SU-DHL-6 (cell line): ENCODE results near the gene MYMK.
"Not testable (repeated sequence)": the region's sequence is repeated elsewhere in the genome, so short reads cannot be mapped to it uniquely, and the experiment has no call there.

Experiments used
- H2AFZ ChIP-seq: fragments of 200-600 bp; sonication (generic); 2 replicates; pipeline ENCODE4 v1.6.1; 2014; ENCODE audit warnings: low read depth, mild to moderate bottlenecking, moderate library complexity, mixed read lengths, antibody characterized with exemption, low read length; ENCODE audit not compliant: severe bottlenecking
- H3F3A ChIP-seq: fragments of 200-600 bp; shearing (Covaris generic); 2 replicates; pipeline ENCODE4 v1.6.0; 2016; ENCODE audit warnings: antibody characterized with exemption, mild to moderate bottlenecking; ENCODE audit not compliant: insufficient read depth
- H3K27ac ChIP-seq: fragments of 200-600 bp; sonication (generic); 2 replicates; pipeline ENCODE4 v1.5.1; 2016; ENCODE audit warnings: low read depth, mild to moderate bottlenecking, low read length, moderate library complexity, mixed read lengths
- H3K27me3 ChIP-seq: fragments of 200-600 bp; sonication (generic), shearing (Covaris generic); 2 replicates; pipeline ENCODE4 v1.6.0; 2014; ENCODE audit warnings: mild to moderate bottlenecking, low read length
- H3K36me3 ChIP-seq: fragments of 200-600 bp; sonication (generic); 2 replicates; pipeline ENCODE4 v1.6.1; 2014; ENCODE audit warnings: mild to moderate bottlenecking, low read length, mixed read lengths
- H3K4me2 ChIP-seq: fragments of 300-600, 200-600 bp; shearing (Covaris generic), sonication (generic); 2 replicates; pipeline ENCODE4 v1.6.0; 2014; ENCODE audit warnings: low read length, low read depth, mild to moderate bottlenecking; ENCODE audit not compliant: poor library complexity, severe bottlenecking
- H3K4me3 ChIP-seq: fragments of 200-600 bp; sonication (generic); 2 replicates; pipeline ENCODE4 v1.5.1; 2014; ENCODE audit warnings: antibody characterized with exemption, low read length, mild to moderate bottlenecking, mixed read lengths; ENCODE audit not compliant: insufficient read depth, poor library complexity, severe bottlenecking
- H3K79me2 ChIP-seq: fragments of 200-600 bp; sonication (generic); 2 replicates; pipeline ENCODE4 v1.6.1; 2014; ENCODE audit warnings: mild to moderate bottlenecking, low read length, moderate library complexity; ENCODE audit not compliant: insufficient read depth
- H3K9ac ChIP-seq: fragments of 200-600 bp; sonication (generic); 2 replicates; pipeline ENCODE4 v1.7.0; 2014; ENCODE audit warnings: mild to moderate bottlenecking, low read length
- H3K9me2 ChIP-seq: fragments of 200-600 bp; sonication (generic); replicated peaks from 2 replicates; pipeline ENCODE4 v1.6.1; 2014; ENCODE audit warnings: low read length; ENCODE audit not compliant: insufficient read depth
- H3K9me3 ChIP-seq: fragments of 200-600 bp; sonication (generic); 2 replicates; pipeline ENCODE4 v1.6.1; 2014; ENCODE audit warnings: low read length, mixed read lengths; ENCODE audit not compliant: insufficient read depth
- H4K20me1 ChIP-seq: fragments of 200-600 bp; sonication (generic); 2 replicates; pipeline ENCODE4 v1.6.1; 2014; ENCODE audit warnings: low read depth, mild to moderate bottlenecking, antibody characterized with exemption, low read length, moderate library complexity, mixed read lengths
- EZH2phosphoT487 ChIP-seq: fragments of 200-600 bp; sonication (generic), shearing (Covaris generic); conservative IDR thresholded peaks from 2 replicates; pipeline ENCODE4 v1.6.1; 2018; ENCODE audit warnings: mild to moderate bottlenecking, antibody characterized with exemption, low read length, moderate library complexity, mixed read lengths
- TF ChIP-seq, protein P1 (sequence below): fragments of 200-600 bp; sonication (generic); IDR thresholded peaks from one replicate; pipeline ENCODE4 v1.5.1; 2017; ENCODE audit warnings: antibody characterized with exemption, mild to moderate bottlenecking, low read length, moderate library complexity; ENCODE audit not compliant: insufficient read depth, poor library complexity, severe bottlenecking

The MYMK gene

DNA sequence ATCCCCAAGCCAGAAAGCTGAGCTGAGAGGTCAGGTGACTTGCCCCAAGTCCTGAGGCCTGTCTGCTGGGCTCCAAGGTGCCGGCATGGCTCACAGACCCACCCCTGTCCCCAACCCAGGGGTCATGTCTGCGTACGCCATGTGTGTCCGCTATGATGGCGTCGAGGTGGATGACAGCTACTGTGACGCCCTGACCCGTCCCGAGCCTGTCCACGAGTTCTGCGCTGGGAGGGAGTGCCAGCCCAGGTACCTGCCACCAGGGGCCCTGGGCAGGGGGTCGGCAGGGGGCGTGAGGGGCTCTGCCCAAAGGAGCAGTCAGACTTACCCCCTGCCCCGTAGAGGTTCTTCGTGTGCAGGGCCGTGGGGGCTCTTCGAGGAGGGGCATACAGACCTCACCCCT is 42.1 kb upstream of the MYMK start:
- Histone ChIP-seq H2AFZ (no peak overlapping the region), H3K27me3 (no peaks in the 10 kb centered on the region), H3K4me3 (no peak overlapping the region), H4K20me1 (no peaks in the 10 kb centered on the region), H3K27ac (no peak overlapping the region), H3K9me2 (no peaks in the 10 kb centered on the region), H3K36me3 (no peaks in the 10 kb centered on the region), H3F3A (no peaks in the 10 kb centered on the region), H3K9me3 (no peaks in the 10 kb centered on the region), H3K4me2 (no peak overlapping the region), H3K79me2 (no peaks in the 10 kb centered on the region), H3K9ac (no peak overlapping the region)
- TF ChIP-seq EZH2phosphoT487, result no peak
- TF ChIP-seq, protein P1, sequence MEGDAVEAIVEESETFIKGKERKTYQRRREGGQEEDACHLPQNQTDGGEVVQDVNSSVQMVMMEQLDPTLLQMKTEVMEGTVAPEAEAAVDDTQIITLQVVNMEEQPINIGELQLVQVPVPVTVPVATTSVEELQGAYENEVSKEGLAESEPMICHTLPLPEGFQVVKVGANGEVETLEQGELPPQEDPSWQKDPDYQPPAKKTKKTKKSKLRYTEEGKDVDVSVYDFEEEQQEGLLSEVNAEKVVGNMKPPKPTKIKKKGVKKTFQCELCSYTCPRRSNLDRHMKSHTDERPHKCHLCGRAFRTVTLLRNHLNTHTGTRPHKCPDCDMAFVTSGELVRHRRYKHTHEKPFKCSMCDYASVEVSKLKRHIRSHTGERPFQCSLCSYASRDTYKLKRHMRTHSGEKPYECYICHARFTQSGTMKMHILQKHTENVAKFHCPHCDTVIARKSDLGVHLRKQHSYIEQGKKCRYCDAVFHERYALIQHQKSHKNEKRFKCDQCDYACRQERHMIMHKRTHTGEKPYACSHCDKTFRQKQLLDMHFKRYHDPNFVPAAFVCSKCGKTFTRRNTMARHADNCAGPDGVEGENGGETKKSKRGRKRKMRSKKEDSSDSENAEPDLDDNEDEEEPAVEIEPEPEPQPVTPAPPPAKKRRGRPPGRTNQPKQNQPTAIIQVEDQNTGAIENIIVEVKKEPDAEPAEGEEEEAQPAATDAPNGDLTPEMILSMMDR, result no peak

DNA sequence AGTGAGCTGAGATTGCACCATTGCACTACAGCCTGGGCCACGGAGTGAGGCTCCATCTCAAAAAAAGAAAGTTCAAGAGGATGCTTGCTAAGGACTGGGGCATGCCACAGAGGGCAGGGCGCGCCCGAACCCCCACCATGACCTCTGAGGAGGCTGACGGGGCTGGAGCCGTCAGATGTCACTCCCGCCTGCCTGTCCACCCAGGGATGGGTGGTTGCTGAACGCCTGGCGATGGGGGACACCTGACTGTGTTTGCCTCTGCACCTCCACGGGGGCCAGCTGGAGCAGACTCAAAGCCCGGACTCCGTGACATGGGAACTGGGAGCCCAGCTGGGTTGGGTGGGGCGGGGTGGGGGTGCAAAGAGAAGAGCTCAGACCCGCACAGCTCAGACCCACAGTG is 41.6 kb upstream of the MYMK start:
- Histone ChIP-seq H3K4me2 (no peak overlapping the region), H4K20me1 (no peaks in the 10 kb centered on the region), H3K36me3 (no peaks in the 10 kb centered on the region), H3K9me2 (no peaks in the 10 kb centered on the region), H2AFZ (no peak overlapping the region), H3K4me3 (no peak overlapping the region), H3K9me3 (no peaks in the 10 kb centered on the region), H3K79me2 (no peaks in the 10 kb centered on the region), H3K27ac (no peak overlapping the region), H3K9ac (no peak overlapping the region), H3F3A (no peaks in the 10 kb centered on the region), H3K27me3 (no peaks in the 10 kb centered on the region)
- TF ChIP-seq, protein P1, result no peak
- no peak for TF ChIP-seq EZH2phosphoT487

DNA sequence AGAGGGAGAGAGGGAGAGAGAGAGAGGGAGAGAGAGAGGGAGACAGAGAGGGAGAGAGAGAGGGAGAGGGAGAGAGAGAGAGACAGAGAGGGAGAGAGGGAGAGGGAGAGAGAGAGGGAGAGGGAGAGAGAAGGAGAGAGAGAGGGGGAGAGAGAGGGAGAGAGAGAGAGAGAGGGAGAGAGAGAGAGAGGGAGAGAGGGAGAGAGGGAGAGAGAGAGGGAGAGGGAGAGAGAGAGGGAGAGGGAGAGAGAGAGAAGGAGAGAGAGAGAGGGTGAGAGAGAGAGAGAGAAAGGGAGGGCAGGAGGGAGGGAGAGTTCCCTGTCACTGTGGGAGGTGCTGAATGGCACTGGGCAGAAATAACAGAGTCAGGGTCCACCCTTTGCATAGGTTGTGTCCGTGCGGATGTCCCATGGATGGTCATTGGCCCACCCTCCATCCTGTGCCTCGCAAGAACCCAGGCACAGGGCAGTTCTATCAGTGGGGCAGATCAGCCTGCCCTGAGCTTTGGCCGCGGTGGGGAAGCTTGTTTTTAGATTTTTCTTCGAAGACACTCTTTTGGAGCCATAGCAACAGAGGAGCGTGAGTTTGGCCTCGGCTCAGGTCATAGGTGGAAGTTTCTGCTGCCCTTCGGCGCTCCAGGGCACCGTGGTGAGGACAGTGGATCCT is 39.8 kb upstream of the MYMK start:
- no peak for TF ChIP-seq EZH2phosphoT487
- TF ChIP-seq, protein P1, result no peak
- Histone ChIP-seq H3K27ac (no peak overlapping the region), H4K20me1 (no peaks in the 10 kb centered on the region), H3K9me3 (no peaks in the 10 kb centered on the region), H3F3A (no peaks in the 10 kb centered on the region), H3K4me2 (no peak overlapping the region), H3K9me2 (no peaks in the 10 kb centered on the region), H3K27me3 (no peaks in the 10 kb centered on the region), H2AFZ (no peak overlapping the region), H3K79me2 (no peaks in the 10 kb centered on the region), H3K4me3 (no peak overlapping the region), H3K36me3 (no peaks in the 10 kb centered on the region), H3K9ac (no peak overlapping the region)

DNA sequence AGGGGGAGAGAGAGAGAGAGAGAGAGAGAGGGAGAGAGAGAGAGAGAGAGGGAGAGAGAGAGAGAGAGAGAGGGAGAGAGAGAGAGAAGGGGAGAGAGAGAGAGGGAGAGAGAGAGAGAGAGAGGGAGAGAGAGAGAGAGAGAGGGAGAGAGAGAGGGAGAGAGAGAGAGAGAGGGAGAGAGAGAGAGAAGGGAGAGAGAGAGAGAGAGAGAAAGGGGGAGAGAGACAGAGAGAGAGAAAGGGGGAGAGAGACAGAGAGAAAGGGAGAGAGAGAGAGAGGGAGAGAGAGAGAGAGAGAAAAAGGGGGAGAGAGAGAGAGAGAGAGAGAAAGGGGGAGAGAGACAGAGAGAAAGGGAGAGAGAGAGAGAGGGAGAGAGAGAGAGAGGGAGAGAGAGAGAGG is 39.1 kb upstream of the MYMK start:
- not testable (repeated sequence) for H3K4me3 ChIP-seq, H3K9me2 ChIP-seq, H3K79me2 ChIP-seq, H3K9ac ChIP-seq, H3K9me3 ChIP-seq, H3K27ac ChIP-seq, H4K20me1 ChIP-seq, H2AFZ ChIP-seq, H3F3A ChIP-seq, H3K27me3 ChIP-seq, H3K4me2 ChIP-seq, H3K36me3 ChIP-seq
